HepG2 (cell line): ENCODE measurements around the gene BMPR1B. TPM values are rescaled to one million over a fixed set of nuclear protein-coding genes. Genes with fewer than 3 reads are reported as not detected.

Experiments used
- ATAC-seq: fragments of 200-7000 bp; cut with Tn5 transposase; 3 replicates; pipeline ENCODE4 v1.9.1; 2020; ENCODE audit warnings: mild to moderate bottlenecking, moderate library complexity
- BruUV-seq: library from RNA; stranded (reverse); fragments of 400-500 nt; replicated peaks from 2 replicates; lab custom pipeline; 2021; lab: Mats Ljungman, UMichigan
- CTCF ChIA-PET: fragments of 300-600 bp; formaldehyde crosslinking; extraction: SDS; loops from one replicate; lab custom pipeline; 2021; ENCODE audit warnings: low total read pairs, inconsistent platforms, low intra/inter-chr PET ratio; lab: Yijun Ruan, JAX
- POLR2A ChIA-PET: fragments of 350-600 bp; sonication (Branson Sonifier 250); formaldehyde crosslinking; loops from one replicate; lab custom pipeline; 2020; ENCODE audit warnings: antibody characterized with exemption, inconsistent platforms; lab: Yijun Ruan, JAX
- DNase-seq: peaks from one replicate; pipeline ENCODE4 v3.0.0-alpha.2; 2015; ENCODE audit warnings: low spot score
- FAIRE-seq: peaks from 3 replicates; lab custom pipeline; 2011; peaks lifted over from hg19 to GRCh38; lab: Jason Lieb, UNC
- H2AFZ ChIP-seq: one replicate; pipeline ENCODE4 v1.6.1; 2011; ENCODE audit warnings: low read length, inconsistent platforms
- H3K27ac ChIP-seq: fragments of 300-600 bp; 3 replicates; pipeline ENCODE4 v1.8.0; 2011; ENCODE audit warnings: mixed run types, mild to moderate bottlenecking, mixed read lengths, low read length, inconsistent platforms; ENCODE audit not compliant: insufficient read depth; ENCODE audit errors: extremely low read length
- H3K27me3 ChIP-seq, 2 experiments: fragments of 200-600 bp in 1 of 2; 2 replicates in 1 of 2; 3 replicates in 1 of 2; pipeline versions ENCODE4 v1.6.0 to v1.8.0; 2011; ENCODE audit warnings: low read length in 2 of 2, mild to moderate bottlenecking in 2 of 2, moderate library complexity in 2 of 2, inconsistent platforms in 1 of 2; ENCODE audit not compliant: insufficient read depth in 2 of 2, control insufficient read depth in 1 of 2
- H3K36me3 ChIP-seq, 2 experiments: fragments of 200-600 bp in 1 of 2; replicated peaks in 1 of 2; 2 replicates in 1 of 2; 3 replicates in 1 of 2; pipeline versions ENCODE4 v1.5.1 to v1.8.0; 2011; ENCODE audit warnings: low read length in 2 of 2, inconsistent platforms in 1 of 2; ENCODE audit not compliant: insufficient read depth in 2 of 2, control insufficient read depth in 1 of 2
- H3K4me1 ChIP-seq: 2 replicates; pipeline ENCODE4 v1.5.1; 2012; ENCODE audit warnings: low read length, inconsistent platforms; ENCODE audit not compliant: insufficient read depth
- H3K4me2 ChIP-seq: 2 replicates; pipeline ENCODE4 v1.6.0; 2011; ENCODE audit warnings: low read depth, low read length, inconsistent platforms
- H3K4me3 ChIP-seq, 3 experiments: fragments of 200-600 bp in 1 of 3; sonication (generic), shearing (Covaris generic) in 1 of 3; replicated peaks in 1 of 3; 2 replicates each; pipeline ENCODE4 v1.5.1; 2011 to 2016; ENCODE audit warnings: low read length in 3 of 3, inconsistent platforms in 2 of 3, low read depth in 2 of 3, mild to moderate bottlenecking in 2 of 3, control low read depth in 1 of 3, mixed read lengths in 1 of 3; ENCODE audit not compliant: insufficient read depth in 1 of 3
- H3K79me2 ChIP-seq: one replicate; pipeline ENCODE4 v1.6.1; 2011; ENCODE audit warnings: low read length, inconsistent platforms; ENCODE audit not compliant: insufficient read depth
- H3K9ac ChIP-seq: 2 replicates; pipeline ENCODE4 v1.6.0; 2011; ENCODE audit warnings: mild to moderate bottlenecking, low read depth, low read length, inconsistent platforms; ENCODE audit not compliant: insufficient read depth
- H3K9me3 ChIP-seq: 2 replicates; pipeline ENCODE4 v1.5.1; 2012; ENCODE audit warnings: mild to moderate bottlenecking, low read length
- H4K20me1 ChIP-seq: 2 replicates; pipeline ENCODE4 v1.6.0; 2011; ENCODE audit warnings: inconsistent platforms, mild to moderate bottlenecking, low read length, moderate library complexity; ENCODE audit not compliant: insufficient read depth
- ARNT2 ChIP-seq: sonication (generic); formaldehyde crosslinking; IDR thresholded peaks from 2 replicates; pipeline ENCODE4 v1.8.0; 2022; ENCODE audit warnings: mild to moderate bottlenecking, low read depth, missing genetic modification reagents, moderate library complexity
- CHD2 ChIP-seq: IDR thresholded peaks from 2 replicates; pipeline ENCODE4 v1.6.1; 2011; ENCODE audit warnings: low read depth, low read length, improper control_type of control experiment
- FOXK1 ChIP-seq: sonication (generic); formaldehyde crosslinking; IDR thresholded peaks from 2 replicates; pipeline ENCODE4 v1.4.0; 2020; ENCODE audit warnings: low read depth, missing genetic modification reagents, borderline replicate concordance
- GATAD1 ChIP-seq: IDR thresholded peaks from 2 replicates; pipeline ENCODE4 v1.6.1; 2016; ENCODE audit warnings: missing genetic modification reagents, missing compliant biosample characterization
- IRF2 ChIP-seq: IDR thresholded peaks from 2 replicates; pipeline ENCODE4 v1.6.1; 2018; ENCODE audit warnings: missing genetic modification reagents, missing compliant biosample characterization
- MBNL3 ChIP-seq: fragments of 250-450 bp; sonication (Bioruptor Pico); conservative IDR thresholded peaks from 2 replicates; pipeline ENCODE4 v1.8.0; 2022; ENCODE audit warnings: mild to moderate bottlenecking, inconsistent platforms
- MTA1 ChIP-seq: sonication (generic); formaldehyde crosslinking; IDR thresholded peaks from 2 replicates; pipeline ENCODE4 v1.4.0; 2020; ENCODE audit warnings: missing genetic modification reagents, mild to moderate bottlenecking, borderline replicate concordance
- NCOA2 ChIP-seq: sonication (generic); formaldehyde crosslinking; IDR thresholded peaks from 2 replicates; pipeline ENCODE4 v1.8.0; 2022; ENCODE audit warnings: inconsistent platforms
- RBM22 ChIP-seq: fragments of 200-400 bp; formaldehyde crosslinking; optimal IDR thresholded peaks from 2 replicates; pipeline ENCODE3; 2017; ENCODE audit warnings: mild to moderate bottlenecking, low read length, moderate library complexity
- TBX2 ChIP-seq: sonication (generic); formaldehyde crosslinking; IDR thresholded peaks from 2 replicates; pipeline ENCODE4 v1.5.0; 2020; ENCODE audit warnings: missing genetic modification reagents, mild to moderate bottlenecking, borderline replicate concordance
- ZFP41 ChIP-seq: sonication (generic); formaldehyde crosslinking; IDR thresholded peaks from 2 replicates; pipeline ENCODE4 v1.4.0; 2020; ENCODE audit warnings: mild to moderate bottlenecking, missing genetic modification reagents, borderline replicate concordance
- ZFP90 ChIP-seq: sonication (generic); formaldehyde crosslinking; IDR thresholded peaks from 2 replicates; pipeline ENCODE4 v1.8.0; 2022; ENCODE audit warnings: missing genetic modification reagents, mild to moderate bottlenecking, inconsistent platforms, borderline replicate concordance
- ZMYM2 ChIP-seq: sonication (generic); formaldehyde crosslinking; IDR thresholded peaks from 2 replicates; pipeline ENCODE4 v1.8.0; 2022; ENCODE audit warnings: mild to moderate bottlenecking, missing genetic modification reagents
- ZNF142 ChIP-seq: sonication (generic); formaldehyde crosslinking; IDR thresholded peaks from 2 replicates; pipeline ENCODE4 v1.4.0; 2020; ENCODE audit warnings: missing genetic modification reagents
- ZNF317 ChIP-seq: sonication (generic); formaldehyde crosslinking; IDR thresholded peaks from 2 replicates; pipeline ENCODE4 v1.5.0; 2020; ENCODE audit warnings: mild to moderate bottlenecking, missing genetic modification reagents
- ZNF496 ChIP-seq: sonication (generic); formaldehyde crosslinking; IDR thresholded peaks from 2 replicates; pipeline ENCODE4 v1.8.1; 2023; ENCODE audit warnings: mild to moderate bottlenecking, moderate library complexity, missing genetic modification reagents; ENCODE audit not compliant: insufficient replicate concordance
- ZNF557 ChIP-seq: sonication (generic); formaldehyde crosslinking; IDR thresholded peaks from 2 replicates; pipeline ENCODE4 v1.4.0; 2020; ENCODE audit warnings: missing genetic modification reagents
- ZNF652 ChIP-seq: IDR thresholded peaks from 2 replicates; pipeline ENCODE4 v1.6.1; 2016; ENCODE audit warnings: low read depth, borderline replicate concordance
- ZSCAN31 ChIP-seq: sonication (generic); formaldehyde crosslinking; IDR thresholded peaks from 2 replicates; pipeline ENCODE4 v1.5.0; 2020; ENCODE audit warnings: low read depth, mild to moderate bottlenecking, missing genetic modification reagents
- WGBS: methylation state at CpG from one replicate; pipeline ENCODE4 v1.1.6; 2017; ENCODE audit warnings: low lambda C conversion rate; 5-methylcytosine and 5-hydroxymethylcytosine counted together
- in situ Hi-C: cut with HindIII; loops from 2 replicates; pipeline ENCODE4 v1.10.0; 2017; ENCODE audit warnings: low pct_unique_long_range_greater_than_20kb; ENCODE audit not compliant: extremely low pct_ligation_motif_present
- intact Hi-C: fragments of 100-400 bp; cut with micrococcal nuclease; formaldehyde crosslinking; loops from one replicate; pipeline ENCODE4 v1.10.0; 2022; ENCODE audit not compliant: unreplicated experiment
- polyA plus RNA-seq, 8 experiments: library from polyadenylated mRNA; depleted of rRNA in 3 of 8; stranded (reverse) in 7 of 8; unstranded in 1 of 8; fragments of >200 nt; fragmentation: Illumina TruSeq in 4 of 8; extraction: Trizol in 4 of 8; gene quantifications; 2 replicates each; pipeline versions ENCODE4 v1.2.1 to v1.2.3, GENCODE V29; 2011 to 2016; ENCODE audit warnings: low read depth in 4 of 8, missing spikeins in 1 of 8, mixed read lengths in 1 of 8; ENCODE audit not compliant: insufficient read depth in 1 of 8
- total RNA-seq, 5 experiments: library from RNA; depleted of rRNA; stranded (reverse); fragments of >200 nt; fragmentation: Illumina TruSeq; extraction: Trizol; gene quantifications; 2 replicates each; pipeline ENCODE4 v1.2.3, GENCODE V29; 2016; ENCODE audit warnings: low read depth in 1 of 5

Gene BMPR1B
- total and polyA plus RNA-seq, 2 of the 13 experiments (the other 11 are each of a cell fraction or from before 2014, with no cell fraction given) = 0.07 TPM; not detected in 1

GRCh38 chr4:95159384-95159783 is 401.6 kb downstream of the BMPR1B start:
- in situ Hi-C loops = loop anchor here (25.0 kb wide), 1 partner anchor 2003 kb away; no protein-coding TSS in a partner anchor

More at GRCh38 chr4:95159384-95159783, 401.6 kb downstream of the BMPR1B start:
- Histone ChIP-seq H4K20me1 (no peaks in the 10 kb centered on the region), H3K27me3 (no peaks in the 10 kb centered on the region; a peak in 1 of 5 replicates), H3K4me2 (no peak overlapping the region), H3K4me1 (no peaks in the 10 kb centered on the region), H2AFZ (no peak overlapping the region), H3K79me2 (no peaks in the 10 kb centered on the region), H3K9me3 (no peaks in the 10 kb centered on the region), H3K9ac (no peak overlapping the region), H3K4me3 (no peak overlapping the region), H3K27ac (no peak overlapping the region), H3K36me3 (no peaks in the 10 kb centered on the region)
- ChIA-PET CTCF (no interaction called here), POLR2A (no interaction called here)
- FAIRE-seq (no peak), DNase-seq (no peak), ATAC-seq (no peak)
- intact Hi-C loops = no loop called here
- BruUV-seq = no TSS peak
- 22% methylated on average over 4 of the region's 4 CpGs for WGBS
- TF ChIP-seq ZNF652 (no peak), ZNF557 (CRISPR knock-in tag) (no peak), IRF2 (CRISPR knock-in tag) (no peak), ZFP41 (CRISPR knock-in tag) (no peak), FOXK1 (no peak), TBX2 (CRISPR knock-in tag) (no peak), ZNF496 (CRISPR knock-in tag) (no peak), ZFP90 (CRISPR knock-in tag) (no peak), ZNF317 (CRISPR knock-in tag) (no peak), RBM22 (no peak), MBNL3 (no peak), ZMYM2 (no peak), ZNF142 (no peak), GATAD1 (CRISPR knock-in tag) (no peak), CHD2 (no peak), ARNT2 (CRISPR knock-in tag) (no peak), NCOA2 (CRISPR knock-in tag) (no peak), MTA1 (no peak), ZSCAN31 (CRISPR knock-in tag) (no peak)
